NCI-H1417 (cell line): ENCODE measurements around the gene FNDC3B.

Experiments used
- DNase-seq, 3 experiments: peaks; one replicate each; lab custom pipeline; 2025; lab: John Stamatoyannopoulos, UW

FNDC3B gene

GRCh38 chr3:172286548-172287148 is 247.3 kb downstream of the FNDC3B start:
- DNase-seq: peak in 2 of 3 experiments; percentile 6 to 50

DNA sequence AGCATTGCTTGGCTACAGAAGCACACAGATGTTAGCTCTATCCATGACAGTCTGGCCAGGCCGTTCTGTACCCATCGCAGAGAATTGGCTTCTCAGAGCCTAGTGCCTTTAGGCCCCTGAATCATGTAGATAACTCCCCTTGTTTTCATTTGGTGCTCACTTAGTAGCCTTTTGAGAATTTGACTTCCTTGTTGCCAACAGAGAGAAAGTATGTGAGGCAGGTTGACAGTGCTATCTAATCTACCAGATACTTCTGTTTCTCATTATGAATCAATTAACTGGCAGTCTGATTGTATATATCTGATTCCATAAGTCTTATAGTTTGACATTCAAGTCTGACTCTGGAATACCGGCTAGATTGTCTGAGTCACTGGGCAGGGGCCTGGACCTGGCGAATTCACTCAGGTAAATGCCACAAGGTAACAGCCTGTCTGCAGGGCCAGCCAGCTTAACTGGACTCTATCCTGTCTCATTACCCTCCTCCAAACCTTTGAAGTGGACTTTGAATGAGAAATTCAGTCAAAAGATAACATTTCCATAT is 248.6 kb downstream of the FNDC3B start:
- no peak for DNase-seq

DNA sequence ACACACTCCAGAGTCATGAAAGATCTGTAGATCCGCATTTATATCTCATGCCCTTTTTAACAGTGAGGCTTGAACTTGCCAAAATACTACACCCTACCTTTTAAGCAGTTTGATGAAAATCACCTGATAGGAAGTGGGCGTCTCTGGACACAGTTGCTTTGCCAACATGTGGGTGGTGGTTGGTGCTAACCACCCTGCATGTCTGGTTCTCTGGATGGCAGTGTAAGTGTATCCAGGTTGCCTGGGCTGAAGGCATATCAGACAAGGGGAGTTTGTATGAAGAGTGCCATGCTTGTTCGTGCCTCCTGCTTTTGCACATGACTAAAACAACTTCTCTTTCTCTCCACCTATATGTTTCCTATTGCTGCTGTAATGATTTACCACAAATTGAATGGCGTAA is 249.3 kb downstream of the FNDC3B start:
- DNase-seq: no peak

DNA sequence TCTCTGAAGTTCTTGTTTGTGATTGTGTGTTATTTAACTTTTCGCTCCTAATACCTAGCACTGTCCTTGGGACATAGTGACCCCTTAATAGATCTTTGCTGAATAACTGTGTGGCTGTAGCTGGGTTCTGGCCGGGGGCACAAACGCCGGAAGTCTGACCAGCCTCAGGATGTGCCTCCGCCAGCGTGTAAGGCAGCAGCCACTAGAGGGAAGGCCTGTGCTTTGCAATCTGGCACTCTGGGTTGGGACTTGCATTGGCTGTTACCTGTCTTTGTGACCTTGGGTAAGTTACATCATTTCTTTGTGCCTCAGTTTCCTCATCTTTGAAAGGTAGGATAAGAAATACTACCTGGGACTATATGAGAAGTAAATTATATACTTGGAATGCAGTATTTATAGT is 250.2 kb downstream of the FNDC3B start:
- no peak for DNase-seq

GRCh38 chr3:172290457-172290856 is 251.1 kb downstream of the FNDC3B start:
- DNase-seq: no peak

GRCh38 chr3:172291650-172292049 is 252.3 kb downstream of the FNDC3B start:
- DNase-seq: no peak

- DNase-seq: no peak
Observed at GRCh38 chr3:172292422-172292821, 253.0 kb downstream of the FNDC3B start.

DNA sequence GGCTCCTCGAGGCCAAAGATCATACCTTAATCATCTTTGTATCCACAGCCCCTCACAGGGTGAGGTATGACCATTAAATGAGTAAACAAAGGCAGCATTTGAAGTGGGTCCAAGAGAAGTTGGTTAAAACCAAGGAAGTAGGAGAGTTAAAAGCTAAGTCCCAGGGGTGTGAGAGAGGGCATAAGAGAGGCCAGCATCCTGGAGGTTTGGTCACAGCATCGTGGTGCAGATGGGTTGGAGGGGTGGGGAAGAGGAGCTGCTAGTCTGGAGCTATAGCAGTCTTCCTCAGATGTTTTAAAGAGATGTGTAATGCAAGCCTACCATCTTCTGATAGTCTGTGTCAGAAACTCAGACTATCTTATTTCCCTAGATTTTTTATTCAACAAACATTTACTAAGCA is 253.7 kb downstream of the FNDC3B start:
- no peak for DNase-seq

DNA sequence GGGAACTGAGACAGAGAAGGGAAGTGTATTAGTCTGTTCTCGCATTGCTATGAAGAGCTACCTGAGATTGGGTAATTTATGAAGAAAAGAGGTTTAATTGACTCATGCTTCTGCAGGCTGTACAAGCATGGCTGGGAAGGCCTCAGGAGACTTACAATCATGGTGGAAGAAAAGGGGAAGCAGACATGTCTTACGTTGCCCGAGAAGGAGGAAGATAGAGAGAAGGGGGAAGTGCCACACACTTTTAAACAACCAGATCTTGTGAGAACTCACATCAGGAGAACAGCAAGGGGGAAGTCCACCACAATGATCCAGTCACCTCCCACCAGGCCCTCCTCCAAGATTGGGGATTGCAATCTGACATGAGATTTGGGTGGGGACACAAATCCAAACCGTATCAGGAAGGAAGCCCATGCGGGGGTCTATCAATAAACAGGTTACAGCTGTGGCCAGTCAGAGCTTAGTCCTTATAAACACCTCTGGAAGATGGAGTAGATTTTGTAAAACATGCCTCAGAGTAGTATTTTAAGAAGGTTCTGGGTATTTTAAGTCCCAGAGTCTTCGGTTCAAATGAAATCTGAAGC is 254.9 kb downstream of the FNDC3B start:
- DNase-seq: no peak

DNA sequence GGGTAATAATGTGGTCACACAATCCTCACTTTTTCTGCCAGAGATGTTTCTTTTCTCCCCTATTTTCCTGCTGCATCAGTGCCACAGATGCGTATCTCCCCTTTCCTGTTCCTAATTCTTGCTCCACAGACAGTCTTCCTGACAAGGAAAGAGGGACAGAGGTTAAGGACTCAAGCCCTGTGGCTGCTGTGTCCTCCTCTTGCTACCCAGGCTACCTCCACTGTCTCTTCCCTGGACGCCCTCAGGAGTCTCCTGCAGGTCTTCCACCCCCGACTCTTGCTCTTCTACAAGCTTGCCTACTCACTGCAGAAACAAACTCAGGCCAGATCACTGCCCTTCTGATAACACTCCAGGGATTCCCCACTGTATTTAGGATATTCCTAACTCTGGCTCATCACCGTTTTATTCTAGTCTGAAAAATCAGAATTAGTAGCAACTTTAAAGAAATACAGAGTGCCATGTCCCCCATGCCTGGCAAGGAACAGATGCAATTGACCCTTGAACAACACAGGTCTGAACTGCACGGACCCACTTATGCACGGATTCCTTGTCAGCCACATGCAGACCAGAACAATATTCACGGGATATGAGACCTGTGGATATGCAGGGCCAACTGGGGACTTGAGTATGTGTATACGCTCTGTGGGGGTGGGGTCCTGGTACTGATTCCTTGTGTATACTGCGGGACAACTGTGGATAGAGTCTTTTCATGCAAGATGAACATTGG is 257.0 kb downstream of the FNDC3B start:
- no peak for DNase-seq

- no peak for DNase-seq
Observed at GRCh38 chr3:172296975-172297332, 257.6 kb downstream of the FNDC3B start.

DNA sequence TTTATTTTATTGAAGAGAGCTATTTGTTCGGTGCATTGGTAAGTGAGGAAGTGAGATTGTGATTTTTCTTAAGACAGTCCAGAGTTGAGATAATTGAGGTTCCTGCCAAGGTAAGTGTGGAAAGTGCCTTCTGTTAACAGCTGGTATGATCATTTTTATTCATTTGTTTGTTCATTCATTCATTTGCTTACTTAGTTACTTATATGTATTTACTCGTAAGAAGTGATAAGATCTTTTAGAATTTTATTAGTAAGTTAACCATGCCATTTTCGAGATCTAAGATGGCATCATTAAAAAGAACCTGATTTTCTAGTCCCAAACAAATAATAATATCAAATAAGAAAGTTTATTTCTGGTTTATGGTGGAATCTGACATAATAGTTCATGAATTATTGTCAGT is 258.9 kb downstream of the FNDC3B start:
- DNase-seq: no peak

DNA sequence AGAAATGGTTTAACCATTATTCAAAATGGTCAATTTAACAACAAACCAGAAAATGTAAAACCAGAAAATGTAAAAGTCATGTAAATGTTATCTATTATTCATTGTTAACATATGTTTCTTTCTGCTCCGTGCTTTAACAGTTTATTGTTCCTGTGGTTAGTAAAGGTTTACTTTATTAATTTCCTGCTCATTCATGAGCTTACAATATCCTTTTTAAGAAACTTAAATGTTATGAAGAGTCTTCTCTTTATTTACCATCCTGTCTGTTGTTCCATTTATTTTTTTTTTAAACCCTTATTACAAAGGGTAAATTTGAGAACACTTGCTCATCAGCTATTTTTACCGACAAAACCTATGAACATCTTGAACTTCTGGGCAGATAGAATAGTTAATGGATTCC is 260.8 kb downstream of the FNDC3B start:
- no peak for DNase-seq

DNA sequence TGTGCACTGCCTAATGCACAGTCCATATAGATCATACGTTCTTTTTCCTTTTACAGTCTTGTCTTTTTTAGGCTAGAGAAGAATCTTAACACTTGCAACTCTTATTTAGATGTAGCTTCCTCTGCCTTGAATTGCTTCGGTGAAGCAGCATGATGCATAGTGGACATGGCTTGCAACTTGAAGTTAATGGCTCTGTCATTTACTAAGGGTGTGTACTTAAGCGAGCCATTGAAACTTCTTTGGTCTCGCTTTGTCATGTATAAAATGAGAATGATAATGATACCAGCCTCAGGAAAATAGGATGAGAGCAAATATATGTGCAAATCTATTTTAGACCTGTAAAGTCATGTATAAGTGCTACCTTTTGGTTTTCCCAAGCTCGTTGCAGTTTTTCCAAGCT is 261.5 kb downstream of the FNDC3B start:
- DNase-seq: peak in 1 of 3 experiments; percentile 46

DNA sequence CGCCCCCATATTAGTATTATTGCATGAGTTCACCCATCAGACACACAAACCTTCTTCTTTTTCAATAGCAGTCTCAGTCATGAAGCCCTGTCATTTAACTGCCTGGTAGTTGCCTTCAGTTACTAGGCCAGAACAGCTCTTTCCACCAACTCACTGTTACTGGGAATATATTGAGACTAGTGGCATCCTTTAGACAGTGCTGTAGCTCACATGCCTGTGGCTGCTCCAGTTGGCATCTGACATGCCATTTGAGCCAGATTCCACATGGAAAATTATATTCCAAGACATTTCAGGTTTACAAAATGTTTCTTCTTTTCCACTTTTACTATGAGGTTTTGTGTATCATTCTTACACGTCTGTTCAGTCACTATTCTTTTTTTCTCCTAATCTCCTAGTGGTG is 262.8 kb downstream of the FNDC3B start:
- no peak for DNase-seq

DNA sequence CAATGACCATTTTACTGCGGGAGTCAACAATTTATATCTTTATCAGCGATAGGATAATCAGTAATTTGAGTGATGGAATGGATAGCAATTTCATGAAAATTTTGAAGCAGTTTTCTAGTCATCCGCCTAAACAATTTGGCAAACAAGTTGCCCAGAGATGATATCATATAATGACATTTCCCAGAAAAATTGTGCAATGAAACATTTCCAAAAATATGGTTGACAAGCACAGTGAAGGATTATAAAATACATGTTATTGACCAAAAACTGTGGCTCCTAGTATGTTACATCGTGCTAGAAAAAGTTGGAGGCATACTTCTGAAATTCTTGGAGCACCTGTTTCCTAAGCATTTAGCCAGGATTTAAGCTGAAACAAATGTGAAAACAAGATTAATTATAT is 263.8 kb downstream of the FNDC3B start:
- DNase-seq: no peak

DNA sequence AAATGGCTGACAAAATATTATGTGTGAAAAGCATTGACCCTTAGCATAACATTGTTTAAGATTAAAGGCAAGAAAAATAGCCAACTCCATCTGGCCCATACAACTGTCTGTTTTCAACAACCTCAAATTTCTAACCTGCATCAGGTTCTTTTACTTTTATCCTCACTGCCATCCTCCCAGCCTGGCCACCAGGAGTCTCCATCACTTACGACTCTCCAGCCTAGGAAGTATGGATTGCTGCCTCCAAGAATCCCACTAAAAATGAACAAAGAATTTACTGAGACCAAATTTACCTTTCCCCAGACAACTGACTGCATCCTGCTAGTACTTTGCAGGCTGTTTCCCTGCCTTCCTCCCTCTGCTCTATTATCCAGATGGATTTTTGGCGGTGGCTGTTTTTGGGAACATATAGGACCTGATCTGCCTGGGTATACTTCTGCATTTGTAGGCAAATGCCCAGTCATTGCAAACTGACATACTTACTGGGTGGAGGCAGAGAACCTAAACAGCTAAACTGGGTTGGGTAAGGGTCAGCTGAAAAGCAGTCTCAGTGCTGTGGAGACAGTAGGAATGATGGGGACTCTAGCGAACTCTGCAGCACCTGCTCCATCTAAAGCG is 264.7 kb downstream of the FNDC3B start:
- no peak for DNase-seq

GRCh38 chr3:172305552-172305951 is 266.2 kb downstream of the FNDC3B start:
- DNase-seq: no peak

DNA sequence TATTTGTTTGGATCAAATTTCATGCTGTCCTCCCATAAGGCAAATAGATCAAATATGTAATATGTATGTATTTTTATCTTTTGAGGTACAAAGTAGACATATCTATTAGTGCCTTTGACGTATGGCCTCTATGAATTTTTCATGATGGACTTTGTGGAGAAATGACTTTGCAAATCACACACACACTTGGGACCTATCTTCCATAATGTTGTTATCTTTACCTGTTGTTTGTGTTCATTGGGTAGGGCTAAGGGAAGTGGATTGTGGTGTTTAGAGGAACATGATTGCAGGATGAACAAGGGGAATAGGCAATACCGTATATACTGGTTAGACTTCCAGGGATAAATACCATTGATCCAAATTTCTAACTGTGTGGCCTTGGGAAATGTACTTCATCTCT is 266.6 kb downstream of the FNDC3B start:
- DNase-seq: no peak

DNA sequence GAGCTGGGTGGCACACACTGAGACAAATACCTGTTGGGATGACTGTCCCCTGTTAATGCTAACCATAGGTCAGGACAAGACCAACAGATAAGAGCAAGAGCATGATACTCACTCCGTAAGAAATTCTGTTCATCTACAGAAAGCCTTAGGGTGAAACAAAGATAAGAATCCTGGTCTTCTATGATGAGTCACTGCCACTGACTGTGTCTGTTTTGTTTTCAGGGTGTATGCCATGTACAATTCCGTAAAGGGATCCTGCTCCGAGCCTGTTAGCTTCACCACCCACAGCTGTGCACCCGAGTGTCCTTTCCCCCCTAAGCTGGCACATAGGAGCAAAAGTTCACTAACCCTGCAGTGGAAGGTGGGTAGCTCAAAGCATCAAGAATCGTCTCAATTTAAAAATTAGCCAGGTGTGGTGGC is 267.8 kb downstream of the FNDC3B start:
- no peak for DNase-seq

DNA sequence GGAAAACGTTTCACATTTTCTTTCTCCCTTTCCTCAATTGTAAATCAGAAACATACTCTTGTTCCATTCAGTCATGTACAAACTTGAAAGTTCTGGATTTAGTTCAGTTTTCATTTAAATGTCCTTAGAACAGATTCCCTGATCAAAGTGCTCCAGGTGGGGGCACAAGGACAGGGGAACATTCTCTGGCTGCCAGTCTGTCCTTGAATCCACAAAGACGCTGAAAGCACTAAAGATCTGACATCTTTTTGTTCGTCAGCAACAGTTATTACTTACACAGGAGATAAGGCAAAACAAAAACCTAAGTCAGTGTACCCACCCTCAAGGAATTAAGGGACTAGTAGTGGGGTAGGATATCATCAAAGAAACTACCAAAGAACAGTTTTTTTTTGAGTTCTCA is 269.7 kb downstream of the FNDC3B start:
- DNase-seq: no peak

DNA sequence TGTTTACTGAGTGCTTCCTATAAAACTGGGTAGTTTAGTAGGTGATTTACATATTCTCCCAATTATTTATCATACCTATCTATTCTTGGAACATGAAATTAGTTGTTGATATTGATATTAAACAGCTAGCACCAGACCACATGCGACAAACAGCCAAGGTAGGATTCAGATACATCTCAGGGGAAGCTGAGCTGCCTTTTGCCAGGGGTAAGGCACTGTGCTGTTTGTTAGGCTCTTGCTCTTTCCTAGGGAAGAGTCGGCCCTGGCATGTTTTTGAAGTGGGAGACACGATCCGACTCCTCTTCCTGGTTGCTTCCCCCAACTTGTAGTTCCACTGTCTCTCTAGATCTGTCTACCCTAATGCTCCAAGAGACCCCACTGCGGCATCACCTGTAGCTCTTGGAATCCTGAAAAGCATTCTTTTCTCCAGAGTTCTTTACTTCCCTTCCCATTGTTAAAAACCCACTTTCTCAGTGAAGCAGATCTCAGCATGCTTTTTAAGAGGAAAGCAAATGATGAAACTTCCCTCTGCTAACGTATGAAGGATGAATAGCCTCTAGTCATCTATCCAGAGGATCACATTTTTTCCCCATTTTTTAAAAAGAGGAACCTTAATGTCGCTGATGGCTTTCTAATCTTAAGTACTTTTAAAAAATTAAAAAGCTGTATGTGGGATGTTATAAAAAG is 270.5 kb downstream of the FNDC3B start:
- no peak for DNase-seq

- DNase-seq: no peak
Observed at GRCh38 chr3:172310428-172310760, 271.0 kb downstream of the FNDC3B start.
